AG09309 (cell line): ENCODE measurements around the gene SLFN14.
"Not testable (repeated sequence)": the region's sequence is repeated elsewhere in the genome, so short reads cannot be mapped to it uniquely, and the experiment has no call there.

Source experiments
- DNase-seq: peaks from one replicate; pipeline ENCODE4 v3.0.0-alpha.2; 2010; ENCODE audit warnings: low read depth
- H3K4me3 ChIP-seq: 2 replicates; pipeline ENCODE4 v1.5.1; 2011; ENCODE audit warnings: mild to moderate bottlenecking, low read depth, low read length, moderate library complexity; ENCODE audit not compliant: control insufficient read depth
- TF ChIP-seq, protein P1 (sequence below): IDR thresholded peaks from 2 replicates; pipeline ENCODE4 v1.5.1; 2011; ENCODE audit warnings: mild to moderate bottlenecking, low read depth, low read length, inconsistent platforms; ENCODE audit not compliant: insufficient read depth, control insufficient read depth; ENCODE audit errors: missing control alignments

Gene SLFN14

DNA sequence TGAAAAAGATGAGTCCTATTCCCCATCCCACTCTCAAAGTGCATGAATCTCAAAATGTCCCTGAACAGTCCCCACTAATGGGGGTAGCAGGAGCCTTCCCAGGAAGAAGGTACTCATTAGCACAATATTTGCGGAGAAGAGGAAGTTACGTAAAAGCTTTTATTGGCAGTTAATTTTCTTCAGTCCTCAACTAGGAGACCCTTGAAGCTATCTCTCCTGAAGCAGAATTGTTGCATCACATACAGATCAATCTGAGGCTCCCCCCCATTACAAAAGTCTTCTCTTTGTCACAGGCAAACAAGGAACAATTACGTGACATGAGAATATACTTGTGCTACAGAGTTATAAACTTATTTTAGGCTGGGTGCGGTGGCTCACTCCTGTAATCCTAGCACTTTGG is 37.3 kb downstream of the SLFN14 start:
- TF ChIP-seq, protein P1, sequence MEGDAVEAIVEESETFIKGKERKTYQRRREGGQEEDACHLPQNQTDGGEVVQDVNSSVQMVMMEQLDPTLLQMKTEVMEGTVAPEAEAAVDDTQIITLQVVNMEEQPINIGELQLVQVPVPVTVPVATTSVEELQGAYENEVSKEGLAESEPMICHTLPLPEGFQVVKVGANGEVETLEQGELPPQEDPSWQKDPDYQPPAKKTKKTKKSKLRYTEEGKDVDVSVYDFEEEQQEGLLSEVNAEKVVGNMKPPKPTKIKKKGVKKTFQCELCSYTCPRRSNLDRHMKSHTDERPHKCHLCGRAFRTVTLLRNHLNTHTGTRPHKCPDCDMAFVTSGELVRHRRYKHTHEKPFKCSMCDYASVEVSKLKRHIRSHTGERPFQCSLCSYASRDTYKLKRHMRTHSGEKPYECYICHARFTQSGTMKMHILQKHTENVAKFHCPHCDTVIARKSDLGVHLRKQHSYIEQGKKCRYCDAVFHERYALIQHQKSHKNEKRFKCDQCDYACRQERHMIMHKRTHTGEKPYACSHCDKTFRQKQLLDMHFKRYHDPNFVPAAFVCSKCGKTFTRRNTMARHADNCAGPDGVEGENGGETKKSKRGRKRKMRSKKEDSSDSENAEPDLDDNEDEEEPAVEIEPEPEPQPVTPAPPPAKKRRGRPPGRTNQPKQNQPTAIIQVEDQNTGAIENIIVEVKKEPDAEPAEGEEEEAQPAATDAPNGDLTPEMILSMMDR: no peak
- H3K4me3 ChIP-seq: no peak overlapping the region
- DNase-seq: no peak

DNA sequence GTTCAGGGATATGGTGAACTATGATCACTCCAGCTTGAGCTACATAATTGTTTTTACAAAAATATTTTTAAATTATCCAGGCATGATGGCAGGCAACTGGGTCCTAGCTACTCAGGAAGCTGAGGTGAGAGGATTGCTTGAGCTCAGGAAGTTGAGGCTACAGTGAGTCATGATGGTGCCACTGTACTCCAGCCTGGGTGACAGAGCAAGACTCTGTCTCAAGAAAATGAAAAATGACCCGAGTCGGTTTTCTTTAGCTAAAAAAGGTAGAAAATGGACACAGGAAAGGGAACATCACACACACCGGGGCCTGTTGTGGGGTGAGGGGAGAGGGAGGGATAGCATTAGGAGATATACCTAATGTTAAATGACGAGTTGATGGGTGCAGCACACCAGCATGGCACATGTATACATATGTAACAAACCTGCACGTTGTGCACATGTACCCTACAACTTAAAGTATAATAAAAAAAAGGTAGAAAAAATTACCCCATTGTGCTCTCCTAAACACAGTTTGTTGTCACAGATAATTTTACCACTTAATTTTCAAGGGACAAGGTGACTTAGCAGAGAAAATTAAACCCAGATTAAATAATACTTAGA is 38.9 kb downstream of the SLFN14 start:
- not testable (repeated sequence) for H3K4me3 ChIP-seq, DNase-seq

DNA sequence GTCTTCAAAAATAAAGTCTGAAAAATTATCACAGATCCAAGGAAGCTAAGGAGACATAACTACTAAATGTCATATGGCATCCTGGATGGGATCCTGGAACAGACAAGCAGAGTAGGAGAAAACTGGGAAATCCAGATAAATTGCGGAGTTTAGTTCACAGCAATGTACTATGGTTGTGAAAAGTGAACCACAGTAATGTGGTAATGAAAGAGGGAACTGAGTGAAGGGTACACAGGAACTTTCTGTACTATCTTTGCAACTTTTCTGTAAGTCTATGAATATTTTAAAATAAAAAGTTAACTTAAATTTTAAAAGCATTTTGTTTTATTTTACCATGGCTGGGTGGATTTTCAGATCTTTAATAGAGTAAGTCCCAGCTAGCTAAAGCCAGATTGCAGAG is 39.5 kb downstream of the SLFN14 start:
- H3K4me3 ChIP-seq: no peak overlapping the region
- TF ChIP-seq, protein P1: no peak
- DNase-seq: no peak

DNA sequence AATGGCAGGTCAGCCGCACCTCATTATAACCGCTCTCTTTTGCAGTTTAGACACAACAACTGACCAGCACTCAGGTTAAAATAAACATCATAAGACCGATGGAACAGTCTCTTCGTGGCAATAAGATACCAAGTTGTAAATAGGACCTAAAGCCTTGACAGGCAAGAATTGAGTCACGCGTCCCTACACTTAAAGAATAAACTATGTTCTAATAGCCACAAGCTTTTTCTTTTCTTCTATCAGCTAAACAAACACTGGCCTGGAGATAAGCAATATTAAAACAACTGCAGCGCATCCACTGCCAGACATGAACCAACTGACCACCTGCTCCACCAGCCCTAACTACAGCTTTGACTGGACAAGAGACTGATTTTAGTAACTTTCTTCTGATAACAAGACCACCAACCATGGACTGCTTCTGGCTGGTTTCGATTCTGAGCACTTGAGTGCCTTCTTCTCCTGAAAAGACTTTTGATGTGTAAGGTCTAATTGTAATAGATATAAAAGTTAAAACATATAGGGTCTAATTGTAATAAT is 40.6 kb downstream of the SLFN14 start:
- no peak overlapping the region for H3K4me3 ChIP-seq
- TF ChIP-seq, protein P1: no peak
- DNase-seq: no peak

DNA sequence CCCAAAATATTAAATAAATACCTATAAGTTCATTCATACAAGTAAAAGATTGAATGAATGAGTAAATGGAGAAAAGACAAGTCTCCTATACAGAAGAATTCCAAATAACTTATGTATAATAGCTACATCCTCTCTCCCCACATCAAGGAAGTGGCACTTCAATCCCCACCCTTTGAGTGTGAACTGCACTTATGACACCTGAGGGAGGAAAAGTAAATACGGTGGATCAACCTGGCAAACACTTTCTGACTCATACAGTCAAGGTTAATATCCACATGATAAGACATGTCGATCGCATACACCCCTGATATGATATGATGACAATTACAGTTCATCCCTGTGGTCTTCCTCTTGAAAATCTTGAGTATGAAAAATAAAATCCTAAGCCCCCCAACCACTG is 41.2 kb downstream of the SLFN14 start:
- TF ChIP-seq, protein P1: no peak
- no peak for DNase-seq
- no peak overlapping the region for H3K4me3 ChIP-seq

DNA sequence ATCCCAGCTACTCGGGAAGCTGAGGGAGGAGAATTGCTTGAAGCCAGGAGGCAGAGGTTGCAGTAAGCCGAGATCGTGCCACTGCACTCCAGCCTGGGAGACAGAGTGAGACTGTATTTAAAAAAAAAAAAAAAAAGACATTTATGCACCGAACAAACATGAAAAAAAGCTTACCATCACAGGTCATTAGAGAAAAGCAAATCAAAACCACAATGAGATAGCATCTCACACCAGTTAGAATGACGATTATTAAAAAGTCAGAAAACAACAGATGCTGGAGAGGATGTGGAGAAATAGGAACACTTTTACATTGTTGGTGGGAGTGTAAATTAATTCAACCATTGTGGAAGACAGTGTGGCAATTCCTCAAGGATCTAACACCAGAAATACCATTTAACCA is 42.2 kb downstream of the SLFN14 start:
- not testable (repeated sequence) for DNase-seq, H3K4me3 ChIP-seq

DNA sequence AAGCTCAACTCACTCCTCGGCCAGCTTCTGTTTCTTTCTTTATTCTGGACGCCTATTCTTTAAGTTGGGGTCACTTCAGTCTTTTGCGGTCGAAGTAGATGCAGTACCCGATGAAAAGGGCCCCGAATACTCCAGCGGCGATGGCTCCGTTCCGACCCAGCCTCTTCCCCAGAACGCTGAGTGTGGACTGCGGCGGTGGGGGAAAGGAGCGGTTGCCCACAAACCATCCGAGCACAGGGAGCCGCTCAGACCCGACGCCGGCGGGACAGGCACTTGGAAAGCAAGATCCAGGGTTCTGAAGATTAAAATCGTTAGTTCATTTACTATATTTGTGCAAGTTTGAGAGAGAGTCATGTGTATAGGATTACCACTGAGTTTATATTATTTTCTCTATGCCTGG is 45.6 kb downstream of the SLFN14 start:
- TF ChIP-seq, protein P1: no peak

DNA sequence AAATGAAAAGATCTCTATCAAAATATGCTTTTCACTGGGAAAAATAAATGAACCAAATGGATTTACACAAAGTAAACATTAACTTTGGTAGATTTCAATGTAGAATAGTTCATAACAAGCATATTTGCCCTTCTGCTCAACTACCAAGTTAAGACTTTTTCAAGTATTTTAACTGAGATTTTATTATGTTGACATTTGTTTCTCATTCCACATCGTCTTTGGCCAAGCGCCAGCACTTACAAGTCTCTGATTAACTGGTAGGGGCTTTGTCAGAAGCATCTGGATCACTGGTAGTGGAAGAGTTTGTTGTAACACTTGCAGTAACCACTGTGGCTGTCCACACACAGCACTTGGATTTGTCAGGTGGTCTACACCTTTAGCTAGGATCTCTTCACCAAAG is 46.1 kb downstream of the SLFN14 start:
- H3K4me3 ChIP-seq: no peak overlapping the region
- TF ChIP-seq, protein P1: no peak
- DNase-seq: no peak

More for the DNA sequence above, 45.6 kb downstream of the SLFN14 start:
- H3K4me3 ChIP-seq: no peak overlapping the region
- no peak for DNase-seq
